RWPE1 (cell line): Measurements from ENCODE around the gene WSB1.

Experiments
- CTCF ChIA-PET: fragments of 350-600 bp; sonication (Branson Sonifier 250); formaldehyde crosslinking; extraction: SDS; loops from one replicate; lab custom pipeline; 2021; lab: Yijun Ruan, JAX
- POLR2A ChIA-PET: fragments of 400-600 bp; formaldehyde crosslinking; extraction: SDS; loops from one replicate; lab custom pipeline; 2020; ENCODE audit warnings: antibody characterized with exemption; ENCODE audit not compliant: low non-redundant PET; lab: Yijun Ruan, JAX
- DNase-seq: peaks from one replicate; pipeline ENCODE4 v3.0.0; 2012; ENCODE audit warnings: low spot score
- H3K27ac ChIP-seq: fragments of 450-650 bp; 2 replicates; pipeline ENCODE4 v1.5.1; 2017
- CTCF ChIP-seq: fragments of 450-650 bp; conservative IDR thresholded peaks from 2 replicates; pipeline ENCODE4 v1.5.1; 2017; ENCODE audit warnings: low read depth, mild to moderate bottlenecking

The WSB1 gene

GRCh38 chr17:27284811-27285415, 9.0 kb upstream of the WSB1 start:
- CTCF ChIA-PET = interaction anchor here (1.5 kb wide), 1 partner anchor 39 kb away, joined by 5 read pairs; no protein-coding TSS in a partner anchor
- no peak for DNase-seq
- TF ChIP-seq CTCF = no peak
- POLR2A ChIA-PET = no interaction called here
- H3K27ac ChIP-seq = no peak overlapping the region

GRCh38 chr17:27285516-27285915, 8.4 kb upstream of the WSB1 start:
- no peak overlapping the region for H3K27ac ChIP-seq
- no peak for DNase-seq
- ChIA-PET CTCF (no interaction called here), POLR2A (no interaction called here)
- no peak for TF ChIP-seq CTCF

- DNase-seq = no peak
- ChIA-PET CTCF (no interaction called here), POLR2A (no interaction called here)
- TF ChIP-seq CTCF = no peak
- no peak overlapping the region for H3K27ac ChIP-seq
Measured at GRCh38 chr17:27288183-27288582, 5.7 kb upstream of the WSB1 start.

GRCh38 chr17:27289856-27290255, 4.1 kb upstream of the WSB1 start:
- POLR2A ChIA-PET = no interaction called here
- no peak for DNase-seq
- no peak overlapping the region for H3K27ac ChIP-seq
- TF ChIP-seq CTCF = no peak
- CTCF ChIA-PET = interaction anchor here (1.1 kb wide), 1 partner anchor 43 kb away, joined by 3 read pairs; no protein-coding TSS in a partner anchor

GRCh38 chr17:27290916-27291598, 2.9 kb upstream of the WSB1 start:
- ChIA-PET CTCF (interaction anchor here (0.6 kb wide), 1 partner anchor 374 kb away, joined by 3 read pairs; no protein-coding TSS in a partner anchor), POLR2A (no interaction called here)
- H3K27ac ChIP-seq = no peak overlapping the region
- DNase-seq = no peak
- TF ChIP-seq CTCF = no peak

GRCh38 chr17:27293359-27293897, 486 bp upstream of the WSB1 start:
- POLR2A ChIA-PET = interaction anchor here (0.5 to 1.9 kb wide), 2 partner anchors 55 to 313 kb away, joined by 3 to 4 read pairs; no protein-coding TSS in a partner anchor
- CTCF ChIA-PET = interaction anchor here (0.7 to 1.8 kb wide), 2 partner anchors 30 to 57 kb away, joined by 3 to 10 read pairs; no protein-coding TSS in a partner anchor
- peak overlapping the region; percentile 95 for H3K27ac ChIP-seq
- DNase-seq = no peak
- TF ChIP-seq CTCF = no peak
